ENCODE results near the gene PROCA1.

PROCA1 gene

DNA sequence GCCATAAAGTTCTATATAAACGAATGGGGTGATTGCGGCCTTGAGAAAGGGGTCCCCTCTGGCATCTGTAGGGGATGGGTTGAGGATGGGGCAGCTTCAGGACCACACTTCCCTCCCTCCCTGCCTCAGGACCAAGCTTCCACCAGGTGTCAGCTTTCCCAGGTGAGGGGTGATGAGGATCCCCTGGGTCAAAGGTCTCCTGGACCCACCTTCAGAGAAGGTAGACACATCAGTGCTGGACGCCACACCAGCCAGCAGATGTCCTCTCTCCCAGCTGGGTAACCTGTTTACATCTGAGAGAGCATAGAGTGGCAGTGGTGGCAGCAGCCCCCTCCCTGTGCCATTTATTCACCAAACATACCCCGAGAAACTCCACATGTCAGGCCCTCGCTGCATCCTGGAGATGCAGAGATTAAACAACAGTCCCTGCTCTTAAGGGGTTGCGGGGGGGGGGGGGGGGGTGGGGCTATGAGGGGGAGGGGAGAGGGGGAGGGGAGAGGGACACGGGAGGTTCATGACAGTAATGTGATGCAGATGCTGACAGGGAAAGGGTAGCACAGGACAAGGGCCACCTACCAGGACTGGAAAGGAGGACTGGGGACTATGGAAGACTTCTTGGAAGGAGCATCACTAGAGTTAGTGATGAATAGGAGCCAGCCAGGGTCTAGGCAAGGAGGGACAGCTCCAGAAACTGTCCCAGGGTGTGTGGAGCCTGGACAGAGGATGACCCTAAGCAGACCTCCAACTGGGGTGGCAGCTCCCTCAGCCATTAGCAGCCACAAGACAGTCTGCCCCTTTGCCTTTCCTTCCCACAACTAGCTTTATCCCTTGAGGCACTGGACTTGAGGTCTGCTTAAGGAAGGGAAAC lies 5.0 kb downstream of the PROCA1 start:
- Mint-ChIP-seq H3K4me3 (no peak overlapping the region), H3K27ac (peak overlapping the region; percentile 89), H3K9me3 (no peaks in the 10 kb centered on the region), H3K4me1 (peaks cover 16% of the 10 kb centered on the region), H3K36me3 (peaks cover 25% of the 10 kb centered on the region)
- ATAC-seq (no peak), DNase-seq (ENCODE audit: low spot score in 2 of 2) (no peak)

DNA sequence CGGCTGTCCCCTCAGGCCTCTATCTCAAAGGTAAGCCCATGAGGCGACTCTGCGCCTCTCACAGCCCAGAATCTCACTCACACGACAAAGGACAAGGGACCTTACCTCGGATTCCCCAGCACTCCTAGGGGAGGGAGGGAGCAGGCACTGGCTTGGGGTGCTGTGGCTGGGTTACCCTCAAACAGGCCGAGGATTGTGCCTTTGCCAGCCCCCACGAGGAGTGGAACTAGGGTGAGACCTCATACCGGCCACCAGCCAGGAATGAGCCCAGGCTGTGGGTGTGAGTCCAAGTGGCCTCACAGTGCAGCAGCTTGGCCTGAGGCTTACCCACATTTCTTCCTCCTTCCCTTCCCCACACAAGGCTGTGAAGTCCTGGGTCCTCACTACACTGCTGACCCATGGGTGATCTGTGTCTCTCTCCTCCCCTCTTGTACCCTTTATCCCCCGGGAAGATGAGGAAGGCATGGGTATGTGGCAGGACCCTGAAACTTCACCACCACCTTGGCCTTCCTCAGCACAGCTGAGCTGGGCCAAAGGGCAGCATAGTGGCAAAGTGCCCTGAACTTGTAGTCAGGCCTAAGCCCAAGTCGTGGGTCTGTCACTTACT lies 5.9 kb downstream of the PROCA1 start:
- H3K27ac Mint-ChIP-seq = peak overlapping the region; percentile 89
- H3K4me3 Mint-ChIP-seq = no peak overlapping the region
- DNase-seq (ENCODE audit: low spot score in 2 of 2) = no peak

DNA sequence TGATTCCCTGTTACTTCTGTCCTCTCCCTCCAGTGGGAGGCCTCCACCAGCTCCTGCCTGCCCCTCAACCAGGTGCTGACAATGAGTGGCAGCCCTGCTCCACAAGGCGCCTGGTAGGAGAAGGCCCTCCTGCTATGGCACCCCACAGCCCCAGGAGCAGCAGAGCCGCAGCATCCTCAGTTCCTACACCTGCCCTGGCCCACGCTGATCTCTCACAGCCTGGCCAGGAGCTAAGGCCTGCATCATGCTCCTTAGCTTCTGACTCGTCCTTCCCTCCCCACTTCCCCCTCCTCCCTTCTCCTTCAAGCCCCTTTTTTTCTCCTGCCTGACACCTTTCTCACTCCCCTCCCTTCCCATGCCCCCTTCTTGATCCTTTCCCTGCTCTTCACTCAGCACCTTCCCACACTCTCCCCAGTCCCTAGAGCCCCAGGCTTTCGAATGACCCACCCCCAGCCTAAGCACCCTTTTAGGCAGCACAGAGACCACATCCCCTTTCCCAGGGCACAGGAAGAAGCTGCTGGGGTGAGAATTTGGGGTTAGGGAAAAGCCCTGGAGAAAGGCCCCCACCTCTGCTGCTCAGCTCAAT lies 6.5 kb downstream of the PROCA1 start:
- Mint-ChIP-seq H3K9me3 (no peaks in the 10 kb centered on the region), H3K36me3 (peaks cover 40% of the 10 kb centered on the region), H3K27ac (peak overlapping the region; percentile 89), H3K4me3 (no peak overlapping the region), H3K4me1 (peaks cover 9% of the 10 kb centered on the region)
- ATAC-seq = peak; percentile 5
- DNase-seq (ENCODE audit: low spot score in 2 of 2) = no peak

More for the DNA sequence above, 5.9 kb downstream of the PROCA1 start:
- Mint-ChIP-seq H3K4me1 (peaks cover 15% of the 10 kb centered on the region), H3K36me3 (peaks cover 33% of the 10 kb centered on the region), H3K9me3 (no peaks in the 10 kb centered on the region)
- no peak for ATAC-seq

DNA sequence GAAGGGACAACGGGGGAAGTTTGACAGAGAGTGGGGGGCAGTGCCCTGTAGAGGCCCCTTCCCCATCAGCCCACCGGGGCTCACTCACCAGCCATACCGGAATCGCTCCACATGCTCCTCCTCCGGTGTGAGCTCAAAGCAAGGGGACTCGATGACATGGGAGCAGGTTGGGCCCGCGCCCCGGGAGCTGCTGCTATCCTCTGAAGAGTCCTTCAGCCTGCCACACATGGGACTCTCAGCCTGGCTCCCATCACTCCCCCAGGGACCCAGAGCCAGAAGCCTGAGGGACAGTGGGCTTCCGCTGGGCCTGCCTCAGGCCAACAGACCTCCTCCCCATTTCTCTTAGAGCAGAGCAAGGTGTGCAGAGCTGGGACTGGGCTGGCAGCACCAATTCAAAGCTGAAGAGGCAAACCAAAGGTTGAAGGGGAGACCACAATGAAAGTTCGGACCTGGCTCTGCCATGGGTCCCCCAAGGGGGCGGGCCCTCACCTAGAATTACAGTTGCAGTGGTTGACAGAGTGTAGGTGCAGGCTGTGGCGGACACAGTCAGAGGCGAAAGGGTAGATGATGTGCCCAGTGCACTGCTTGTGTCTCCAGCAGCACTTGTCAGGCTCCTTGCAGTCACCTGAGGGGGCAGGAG lies 7.3 kb downstream of the PROCA1 start:
- peak overlapping the region; percentile 89 for H3K27ac Mint-ChIP-seq
- ATAC-seq (no peak), DNase-seq (ENCODE audit: low spot score in 2 of 2) (no peak)
- peaks cover 48% of the 10 kb centered on the region for H3K36me3 Mint-ChIP-seq
- no peak overlapping the region for H3K4me3 Mint-ChIP-seq
- H3K9me3 Mint-ChIP-seq = no peaks in the 10 kb centered on the region
- H3K4me1 Mint-ChIP-seq = peaks cover 9% of the 10 kb centered on the region

DNA sequence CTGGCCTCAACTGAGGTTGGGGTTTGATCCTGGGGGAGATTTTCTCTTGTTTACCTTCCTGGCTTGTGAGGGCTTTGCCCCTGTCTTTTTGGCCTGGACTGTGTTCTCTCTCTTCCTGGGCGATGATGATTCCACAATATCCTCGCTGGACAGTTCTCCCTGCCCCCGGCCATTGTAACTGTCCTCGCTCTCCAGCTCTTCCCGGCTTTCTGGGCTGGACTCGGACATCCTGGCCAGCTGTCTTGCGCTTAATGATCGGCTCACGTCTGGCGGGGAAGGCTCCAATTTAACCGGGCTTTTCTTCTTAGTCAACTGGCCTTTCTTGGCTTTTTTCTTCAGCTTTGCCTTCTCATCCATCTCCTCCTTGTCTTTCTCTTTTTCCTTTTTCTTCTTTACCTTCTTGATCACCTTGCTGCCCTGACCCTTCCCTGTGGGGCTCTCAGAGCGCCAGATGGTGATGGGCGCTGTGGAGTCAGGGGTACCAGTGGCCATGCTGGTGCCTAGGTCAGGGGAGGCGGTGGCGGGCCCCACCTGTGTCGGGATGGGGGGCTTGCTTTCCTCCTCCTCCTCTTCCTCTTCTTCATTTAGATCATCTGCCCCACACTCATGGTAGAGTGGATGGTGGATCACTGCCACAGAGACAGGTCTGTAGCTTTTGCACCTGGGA lies 8.0 kb downstream of the PROCA1 start:
- no peak for DNase-seq (ENCODE audit: low spot score in 2 of 2)
- no peak overlapping the region for H3K4me3 Mint-ChIP-seq
- peak overlapping the region; percentile 89 for H3K27ac Mint-ChIP-seq
- ATAC-seq = no peak
- H3K4me1 Mint-ChIP-seq = peaks cover 9% of the 10 kb centered on the region
- H3K9me3 Mint-ChIP-seq = no peaks in the 10 kb centered on the region
- H3K36me3 Mint-ChIP-seq = peaks cover 55% of the 10 kb centered on the region

DNA sequence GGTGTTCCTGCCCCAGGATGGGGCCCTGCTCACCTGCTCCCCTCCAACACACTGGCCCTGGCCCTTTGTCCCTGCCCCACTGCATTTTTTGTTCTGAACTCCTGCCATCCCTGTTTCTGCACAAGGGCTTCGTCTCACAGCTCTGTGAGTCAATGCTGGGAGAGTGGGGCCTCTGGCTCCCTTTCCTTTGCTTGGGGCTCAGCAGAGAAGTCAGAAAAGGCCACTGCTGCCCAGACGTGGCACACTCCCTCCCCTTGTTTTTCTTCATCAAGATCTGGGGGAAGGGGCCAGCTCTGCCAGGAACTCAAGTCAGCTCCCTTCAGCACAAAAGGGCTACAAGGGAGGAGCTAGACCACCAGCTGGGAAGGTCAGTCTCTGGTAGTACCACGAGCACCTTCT lies 8.9 kb downstream of the PROCA1 start:
- no peaks in the 10 kb centered on the region for H3K9me3 Mint-ChIP-seq
- no peak overlapping the region for H3K4me3 Mint-ChIP-seq
- no peak for ATAC-seq
- peaks cover 64% of the 10 kb centered on the region for H3K36me3 Mint-ChIP-seq
- no peak for DNase-seq (ENCODE audit: low spot score in 2 of 2)
- peak overlapping the region; percentile 89 for H3K27ac Mint-ChIP-seq
- peaks cover 9% of the 10 kb centered on the region for H3K4me1 Mint-ChIP-seq

DNA sequence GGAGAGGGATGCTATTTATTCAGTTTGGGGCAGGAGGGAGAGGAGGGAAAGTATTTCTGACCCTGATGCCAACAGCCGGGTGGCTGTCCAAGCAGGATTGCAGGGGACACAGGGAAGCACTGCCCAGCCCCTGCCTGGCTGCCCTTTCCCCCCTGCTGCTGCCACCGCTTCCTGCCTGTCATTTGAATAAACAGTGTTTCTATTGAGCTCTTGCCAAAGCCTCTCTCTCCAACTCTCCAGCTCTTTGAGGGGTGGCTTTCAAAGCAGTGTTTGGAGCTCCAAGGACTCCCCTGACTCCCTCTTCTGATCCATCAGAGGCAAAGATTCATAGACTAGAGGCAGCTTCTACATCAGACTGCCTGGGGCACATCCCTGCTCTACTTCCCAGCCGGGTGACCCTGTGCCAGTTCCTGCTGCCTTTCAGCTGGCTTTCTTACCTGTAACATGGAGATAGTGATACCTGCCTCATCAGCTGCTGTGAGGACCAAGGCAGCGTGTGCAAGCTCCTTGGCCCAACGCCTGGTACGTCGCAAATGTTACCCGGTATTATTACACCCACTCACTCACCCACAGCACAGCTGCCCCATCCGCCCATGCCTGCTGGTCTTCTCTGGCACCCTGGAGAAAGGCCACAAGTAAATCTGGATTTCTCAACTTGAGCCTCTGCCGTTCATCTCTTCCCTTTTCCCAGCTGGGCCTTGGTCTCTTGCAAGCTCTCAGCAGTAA lies 9.5 kb downstream of the PROCA1 start:
- H3K4me1 Mint-ChIP-seq = peaks cover 9% of the 10 kb centered on the region
- H3K36me3 Mint-ChIP-seq = peaks cover 70% of the 10 kb centered on the region
- DNase-seq (ENCODE audit: low spot score in 2 of 2) (no peak), ATAC-seq (no peak)
- peak overlapping the region; percentile 89 for H3K27ac Mint-ChIP-seq
- no peak overlapping the region for H3K4me3 Mint-ChIP-seq
- no peaks in the 10 kb centered on the region for H3K9me3 Mint-ChIP-seq

DNA sequence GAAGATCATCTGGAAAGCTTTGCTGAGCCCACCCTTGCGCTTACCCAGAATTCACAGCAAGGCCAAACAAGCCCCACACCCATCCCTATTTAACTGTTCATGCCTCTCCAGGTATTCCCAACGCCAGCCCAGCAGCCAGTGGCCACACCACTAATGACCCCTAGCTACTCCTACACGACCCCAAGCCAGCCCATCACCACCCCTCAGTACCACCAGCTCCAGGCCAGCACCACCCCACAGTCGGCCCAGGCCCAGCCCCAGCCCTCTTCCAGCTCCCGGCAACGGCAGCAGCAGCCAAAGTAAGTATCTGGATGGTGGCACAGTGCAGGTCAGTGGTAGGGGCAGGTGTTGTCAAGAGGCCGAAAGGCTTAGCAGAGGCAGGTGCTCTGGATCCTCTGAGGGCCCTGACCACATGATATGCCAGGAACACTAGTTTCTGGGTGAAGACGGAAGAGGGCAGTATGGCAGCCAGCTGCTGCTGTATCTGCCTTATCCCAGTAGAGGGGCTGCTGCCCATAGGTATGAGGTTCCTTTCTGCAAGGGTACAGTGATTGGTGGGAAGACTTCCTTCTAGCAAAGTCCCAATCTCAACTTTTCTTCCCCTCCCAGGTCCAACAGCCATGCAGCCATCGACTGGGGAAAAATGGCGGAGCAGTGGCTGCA lies 10.7 kb downstream of the PROCA1 start:
- Mint-ChIP-seq H3K4me1 (peaks cover 9% of the 10 kb centered on the region), H3K27ac (no peak overlapping the region), H3K36me3 (peaks cover 82% of the 10 kb centered on the region), H3K4me3 (no peak overlapping the region), H3K9me3 (no peaks in the 10 kb centered on the region)
- DNase-seq (ENCODE audit: low spot score in 2 of 2) = no peak
- no peak for ATAC-seq

DNA sequence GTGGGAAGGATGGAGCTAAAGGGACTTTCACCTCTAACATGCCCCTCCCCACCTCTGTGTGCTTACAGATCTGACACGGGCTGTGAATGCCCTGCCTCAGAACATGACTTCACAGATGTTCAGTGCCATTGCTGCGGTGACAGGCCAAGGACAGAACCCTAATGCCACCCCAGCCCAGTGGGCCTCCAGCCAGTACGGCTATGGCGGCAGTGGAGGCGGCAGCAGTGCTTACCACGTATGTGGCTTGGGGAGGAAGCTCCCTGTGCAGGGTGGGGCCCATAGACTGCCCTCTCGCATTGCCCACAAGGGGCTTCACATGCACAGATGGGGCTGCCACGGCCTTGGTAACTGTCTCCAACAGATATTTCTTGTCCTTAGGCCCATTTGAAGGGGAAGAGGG lies 11.4 kb downstream of the PROCA1 start:
- Mint-ChIP-seq H3K36me3 (peaks cover 89% of the 10 kb centered on the region), H3K27ac (peak overlapping the region; percentile 83)

DNA sequence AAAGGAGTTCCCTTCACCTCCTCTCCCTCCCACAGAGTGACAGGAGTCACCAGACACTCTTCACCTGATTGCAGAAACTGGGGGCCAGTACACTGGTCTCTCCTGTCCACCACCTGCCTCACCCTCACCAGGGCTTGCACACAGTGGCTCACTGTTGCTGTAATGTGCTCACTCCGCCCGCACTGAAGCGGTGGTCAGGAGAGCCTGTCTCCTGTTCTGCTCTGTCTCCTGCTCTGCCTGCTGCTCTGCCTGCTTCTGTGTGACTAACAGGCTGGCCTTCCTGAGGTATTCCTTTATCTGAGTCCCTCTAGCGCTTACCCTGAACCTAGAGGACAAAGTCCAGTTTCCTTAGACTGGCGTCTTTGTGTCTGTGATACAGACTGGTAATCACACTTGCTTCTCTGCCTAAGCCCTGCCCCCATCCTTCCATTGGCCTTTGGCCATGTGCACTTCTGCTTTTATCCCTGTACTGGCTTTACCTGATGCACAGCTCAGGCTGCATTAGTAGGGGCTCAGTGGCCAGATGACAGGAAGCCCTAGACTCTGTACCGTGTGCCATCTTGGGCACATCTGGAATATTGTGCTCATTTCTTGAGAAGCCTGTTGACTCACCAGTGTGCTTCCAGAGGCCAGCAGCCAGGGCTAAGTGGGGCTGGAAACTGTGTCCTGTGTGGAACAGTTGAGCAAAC lies 13.3 kb downstream of the PROCA1 start:
- H3K36me3 Mint-ChIP-seq = peaks cover 100% of the 10 kb centered on the region
- H3K9me3 Mint-ChIP-seq = no peaks in the 10 kb centered on the region
- H3K4me1 Mint-ChIP-seq = no peaks in the 10 kb centered on the region
- DNase-seq (ENCODE audit: low spot score in 2 of 2) (no peak), ATAC-seq (no peak)
- peak overlapping the region; percentile 55 for H3K27ac Mint-ChIP-seq
- no peak overlapping the region for H3K4me3 Mint-ChIP-seq

More for the DNA sequence above, 11.4 kb downstream of the PROCA1 start:
- Mint-ChIP-seq H3K4me3 (no peak overlapping the region), H3K4me1 (peaks cover 9% of the 10 kb centered on the region), H3K9me3 (no peaks in the 10 kb centered on the region)
- DNase-seq (ENCODE audit: low spot score in 2 of 2) (no peak), ATAC-seq (no peak)

DNA sequence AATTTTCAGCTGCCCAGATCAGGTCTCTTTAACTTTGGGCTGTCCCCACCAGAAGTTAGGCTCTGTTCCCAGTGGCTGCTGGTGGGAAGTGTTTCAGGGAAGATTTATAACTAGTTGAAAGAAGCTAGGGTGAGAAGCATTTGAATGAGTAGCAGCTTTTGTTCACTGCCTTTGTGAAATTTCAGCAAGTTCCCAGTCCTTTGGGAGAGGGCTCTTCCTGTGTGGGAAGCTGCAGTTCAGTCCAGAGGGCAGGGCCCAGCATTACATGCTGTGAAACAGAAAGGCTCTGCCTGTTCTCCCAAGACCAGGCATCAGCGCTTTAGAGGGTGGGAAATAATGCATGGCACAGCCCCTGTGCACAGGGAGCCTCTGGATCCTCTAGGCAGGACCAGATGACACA lies 17.8 kb downstream of the PROCA1 start:
- Mint-ChIP-seq H3K4me1 (no peaks in the 10 kb centered on the region), H3K4me3 (no peak overlapping the region), H3K27ac (no peak overlapping the region), H3K9me3 (no peaks in the 10 kb centered on the region), H3K36me3 (peaks cover 100% of the 10 kb centered on the region)
- DNase-seq (ENCODE audit: low spot score in 2 of 2) = no peak
- ATAC-seq = no peak

DNA sequence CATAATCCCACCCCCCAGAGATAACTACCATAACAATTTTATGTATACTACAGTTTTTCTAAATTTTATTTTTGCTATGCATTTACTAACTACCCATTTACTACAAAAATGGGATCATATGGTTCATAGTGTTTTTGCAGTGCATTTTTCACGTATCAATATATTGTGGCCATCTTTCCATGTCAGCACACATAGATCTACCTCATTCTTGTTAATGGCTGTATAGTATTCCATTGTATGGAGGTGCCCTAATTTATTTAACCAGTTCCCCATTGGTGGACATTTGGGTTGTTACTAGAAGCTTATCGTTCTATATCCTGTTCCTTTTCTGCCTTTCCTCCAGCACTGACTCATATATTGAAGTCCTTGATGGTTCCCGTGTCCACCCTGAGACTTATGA lies 22.7 kb downstream of the PROCA1 start:
- Mint-ChIP-seq H3K9me3 (no peaks in the 10 kb centered on the region), H3K4me3 (no peak overlapping the region), H3K36me3 (peaks cover 100% of the 10 kb centered on the region), H3K27ac (no peak overlapping the region), H3K4me1 (no peaks in the 10 kb centered on the region)
- no peak for ATAC-seq
- DNase-seq (ENCODE audit: low spot score in 2 of 2) = no peak

DNA sequence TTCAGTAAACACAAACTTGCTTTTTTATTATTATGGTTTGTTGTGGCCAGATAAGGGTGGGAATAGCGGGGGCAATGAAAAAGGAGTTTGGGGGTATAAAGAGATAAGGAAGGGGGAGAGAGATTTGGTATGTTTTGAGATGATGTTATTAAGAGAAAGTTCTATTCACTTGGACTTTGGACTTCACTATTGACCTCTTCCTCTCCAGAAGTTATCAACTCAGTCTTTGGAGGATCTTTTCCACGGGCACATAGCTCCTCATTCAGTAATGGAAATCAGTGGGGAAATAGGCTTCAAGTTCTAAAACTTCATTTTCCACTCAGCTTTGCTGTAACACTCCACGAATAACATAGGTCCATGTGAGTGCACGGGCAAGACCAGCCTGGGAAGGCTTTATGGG lies 23.2 kb downstream of the PROCA1 start:
- DNase-seq (ENCODE audit: low spot score in 2 of 2) (no peak), ATAC-seq (no peak)
- Mint-ChIP-seq H3K9me3 (no peaks in the 10 kb centered on the region), H3K36me3 (peaks cover 100% of the 10 kb centered on the region), H3K27ac (no peak overlapping the region), H3K4me3 (no peak overlapping the region), H3K4me1 (no peaks in the 10 kb centered on the region)

DNA sequence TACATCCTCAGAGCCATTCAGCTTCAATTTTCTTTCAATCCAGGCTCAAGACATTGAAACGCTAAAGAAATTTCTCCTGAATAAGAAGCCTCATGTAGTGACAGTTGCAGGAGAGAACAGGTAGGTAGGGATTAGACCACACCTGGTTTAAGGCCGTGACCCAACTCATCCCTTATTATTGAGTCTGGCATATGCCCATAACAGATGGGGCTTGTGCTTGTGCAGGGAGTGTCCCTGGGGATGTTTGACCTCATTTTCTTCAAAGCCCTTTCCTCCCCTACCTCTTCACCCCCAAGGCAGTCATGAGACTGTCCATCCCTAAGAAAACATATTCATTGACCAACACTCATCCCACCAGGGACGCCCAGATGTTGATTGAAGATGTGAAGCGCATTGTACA lies 25.4 kb downstream of the PROCA1 start:
- no peak for ATAC-seq

More for the DNA sequence above, 25.4 kb downstream of the PROCA1 start:
- Mint-ChIP-seq H3K27ac (no peak overlapping the region), H3K4me1 (no peaks in the 10 kb centered on the region), H3K4me3 (no peak overlapping the region), H3K9me3 (no peaks in the 10 kb centered on the region), H3K36me3 (peaks cover 100% of the 10 kb centered on the region)
- DNase-seq (ENCODE audit: low spot score in 2 of 2) = no peak

Measured in stimulated activated effector memory CD8-positive, alpha-beta T cell treated with anti-CD3 and anti-CD28 coated beads, Interleukin-12 subunit alpha, Interleukin-12 subunit beta, amount 100 ng/mL, for 72 hours (primary cell).